Thymus (tissue), 11 donors: ENCODE results near the gene KRTAP5-5. TPM values are rescaled to one million over a fixed set of nuclear protein-coding genes. Genes with fewer than 3 reads are reported as not detected.

Experiments
- DNase-seq, 9 donors: peaks; one replicate each; pipeline ENCODE4 v3.0.0-alpha.2; 2013; ENCODE audit warnings: low spot score in 9 of 9, low read depth in 6 of 9, missing footprints in 1 of 9
- H3K27ac ChIP-seq, 2 donors: one replicate each; pipeline ENCODE4 v1.5.1; 2013; ENCODE audit warnings: control low read depth in 1 of 2, low read depth in 1 of 2, low read length in 1 of 2, mild to moderate bottlenecking in 1 of 2, moderate library complexity in 1 of 2
- H3K27me3 ChIP-seq, 2 donors: one replicate each; pipeline ENCODE4 v1.5.1; 2013; ENCODE audit warnings: low read length in 1 of 2; ENCODE audit not compliant: control insufficient read depth in 2 of 2, insufficient read depth in 1 of 2
- H3K36me3 ChIP-seq, 2 donors: one replicate each; pipeline ENCODE4 v1.5.1; 2013; ENCODE audit warnings: low read length in 1 of 2, mild to moderate bottlenecking in 1 of 2, moderate library complexity in 1 of 2; ENCODE audit not compliant: control insufficient read depth in 2 of 2, insufficient read depth in 2 of 2
- H3K4me1 ChIP-seq, 2 donors: one replicate each; pipeline ENCODE4 v1.5.1; 2013; ENCODE audit warnings: low read length in 2 of 2; ENCODE audit not compliant: control insufficient read depth in 2 of 2, insufficient read depth in 2 of 2
- H3K4me3 ChIP-seq, 2 donors: one replicate each; pipeline ENCODE4 v1.5.1; 2013; ENCODE audit warnings: low read length in 2 of 2, control low read depth in 1 of 2, mild to moderate bottlenecking in 1 of 2
- H3K9me3 ChIP-seq, 2 donors: one replicate each; pipeline ENCODE4 v1.5.1; 2013; ENCODE audit warnings: low read length in 1 of 2, mild to moderate bottlenecking in 1 of 2; ENCODE audit not compliant: control insufficient read depth in 2 of 2, insufficient read depth in 1 of 2
- WGBS: extraction: QIAGEN DNeasy Blood & Tissue Kit; methylation state at CpG from one replicate; pipeline ENCODE4 v1.1.7; 2013; 5-methylcytosine and 5-hydroxymethylcytosine counted together
- polyA plus RNA-seq: library from polyadenylated mRNA; stranded (reverse); fragments of 200-250 nt; gene quantifications from one replicate; pipeline ENCODE4 v1.2.3, GENCODE V29; 2013
- total RNA-seq: library from RNA; stranded (reverse); fragments of 120-200 nt; gene quantifications from one replicate; pipeline ENCODE4 v1.2.4, GENCODE V29; 2013
- donor health status: healthy.

The KRTAP5-5 gene
- total and polyA plus RNA-seq, 2 donors: not detected

GRCh38 chr11:1637628-1638027 lies 8.1 kb downstream of the KRTAP5-5 start:
- H3K9me3 ChIP-seq: no peaks in the 10 kb centered on the region
- no peak overlapping the region for H3K4me3 ChIP-seq
- H3K27me3 ChIP-seq: peaks cover 2 to 26% of the 10 kb centered on the region in 2 donors
- no peaks in the 10 kb centered on the region for H3K36me3 ChIP-seq
- WGBS: 94% methylated on average over 2 of the region's 2 CpGs
- no peaks in the 10 kb centered on the region for H3K4me1 ChIP-seq
- no peak for DNase-seq
- no peak overlapping the region for H3K27ac ChIP-seq

GRCh38 chr11:1638344-1638743 lies 8.8 kb downstream of the KRTAP5-5 start:
- H3K27ac ChIP-seq: no peak overlapping the region
- no peaks in the 10 kb centered on the region for H3K36me3 ChIP-seq
- WGBS: 93% methylated on average over 8 of the region's 8 CpGs
- no peaks in the 10 kb centered on the region for H3K4me1 ChIP-seq
- H3K27me3 ChIP-seq: peaks cover 2 to 26% of the 10 kb centered on the region in 2 donors
- H3K4me3 ChIP-seq: no peak overlapping the region
- no peaks in the 10 kb centered on the region for H3K9me3 ChIP-seq
- no peak for DNase-seq

- H3K27me3 ChIP-seq: peaks cover 2 to 22% of the 10 kb centered on the region in 2 donors
- WGBS: 75% methylated on average over 18 of the region's 18 CpGs
- no peaks in the 10 kb centered on the region for H3K36me3 ChIP-seq
- no peak overlapping the region for H3K27ac ChIP-seq
- no peaks in the 10 kb centered on the region for H3K9me3 ChIP-seq
- H3K4me3 ChIP-seq: no peak overlapping the region
- no peaks in the 10 kb centered on the region for H3K4me1 ChIP-seq
- no peak for DNase-seq
These were observed 9.6 kb downstream of the KRTAP5-5 start for GRCh38 chr11:1639102-1639620.

- WGBS: 77% methylated on average over 15 of the region's 15 CpGs
- Histone ChIP-seq H3K9me3 (no peaks in the 10 kb centered on the region), H3K36me3 (no peaks in the 10 kb centered on the region), H3K4me3 (no peak overlapping the region), H3K4me1 (no peaks in the 10 kb centered on the region), H3K27ac (no peak overlapping the region), H3K27me3 (peaks cover 2 to 22% of the 10 kb centered on the region in 2 donors)
- no peak for DNase-seq
These were observed 10.1 kb downstream of the KRTAP5-5 start for GRCh38 chr11:1639666-1640065.

- Histone ChIP-seq H3K4me1 (no peaks in the 10 kb centered on the region), H3K9me3 (no peaks in the 10 kb centered on the region), H3K27me3 (peaks cover 2 to 27% of the 10 kb centered on the region in 2 donors), H3K27ac (no peak overlapping the region), H3K36me3 (no peaks in the 10 kb centered on the region), H3K4me3 (no peak overlapping the region)
- DNase-seq: peak in 1 of 9 donors; percentile 26
- WGBS: 60% methylated on average over 32 of the region's 32 CpGs
These were observed 10.7 kb downstream of the KRTAP5-5 start for GRCh38 chr11:1640076-1640946.

GRCh38 chr11:1641096-1641495 lies 11.5 kb downstream of the KRTAP5-5 start:
- H3K9me3 ChIP-seq: no peaks in the 10 kb centered on the region
- H3K27ac ChIP-seq: no peak overlapping the region
- no peak overlapping the region for H3K4me3 ChIP-seq
- no peak for DNase-seq
- no peaks in the 10 kb centered on the region for H3K36me3 ChIP-seq
- peaks cover 2 to 30% of the 10 kb centered on the region in 2 donors for H3K27me3 ChIP-seq
- 89% methylated on average over 15 of the region's 15 CpGs for WGBS
- no peaks in the 10 kb centered on the region for H3K4me1 ChIP-seq

- WGBS: 90% methylated on average over 29 of the region's 29 CpGs
- H3K27me3 ChIP-seq: peaks cover 2 to 30% of the 10 kb centered on the region in 2 donors
- no peaks in the 10 kb centered on the region for H3K9me3 ChIP-seq
These were observed 12.9 kb downstream of the KRTAP5-5 start for GRCh38 chr11:1642288-1643145.

GRCh38 chr11:1643146-1643690 lies 13.6 kb downstream of the KRTAP5-5 start:
- H3K36me3 ChIP-seq: no peaks in the 10 kb centered on the region
- 97% methylated on average over 20 of the region's 20 CpGs for WGBS

More at GRCh38 chr11:1642288-1643145, 12.9 kb downstream of the KRTAP5-5 start:
- Histone ChIP-seq H3K4me3 (no peak overlapping the region), H3K27ac (no peak overlapping the region), H3K36me3 (no peaks in the 10 kb centered on the region), H3K4me1 (no peaks in the 10 kb centered on the region)
- no peak for DNase-seq

More at GRCh38 chr11:1643146-1643690, 13.6 kb downstream of the KRTAP5-5 start:
- H3K27ac ChIP-seq: no peak overlapping the region
- H3K4me1 ChIP-seq: no peaks in the 10 kb centered on the region
- no peak overlapping the region for H3K4me3 ChIP-seq
- peaks cover 2 to 31% of the 10 kb centered on the region in 2 donors for H3K27me3 ChIP-seq
- no peak for DNase-seq
- no peaks in the 10 kb centered on the region for H3K9me3 ChIP-seq
